ENCODE data around the gene MYBPHL.

MYBPHL gene

GRCh38 chr1:109252167-109252892 is 54.5 kb downstream of the MYBPHL start:
- ChIA-PET POLR2A (ENCODE audit: low non-redundant PET) (no interaction called here), CTCF (interaction anchor here (0.7 kb wide), 1 partner anchor 153 kb away, joined by 3 read pairs; no protein-coding TSS in a partner anchor)
- 0 out of 2 replicates have a peak overlapping the region, but pooled peaks have one; percentile 64 for H3K27ac ChIP-seq
- no peak for DNase-seq (ENCODE audit: low spot score)
- TF ChIP-seq CTCF (conservative IDR thresholded peaks at IDR 0.05; ENCODE audit: low read depth) = no peak

DNA sequence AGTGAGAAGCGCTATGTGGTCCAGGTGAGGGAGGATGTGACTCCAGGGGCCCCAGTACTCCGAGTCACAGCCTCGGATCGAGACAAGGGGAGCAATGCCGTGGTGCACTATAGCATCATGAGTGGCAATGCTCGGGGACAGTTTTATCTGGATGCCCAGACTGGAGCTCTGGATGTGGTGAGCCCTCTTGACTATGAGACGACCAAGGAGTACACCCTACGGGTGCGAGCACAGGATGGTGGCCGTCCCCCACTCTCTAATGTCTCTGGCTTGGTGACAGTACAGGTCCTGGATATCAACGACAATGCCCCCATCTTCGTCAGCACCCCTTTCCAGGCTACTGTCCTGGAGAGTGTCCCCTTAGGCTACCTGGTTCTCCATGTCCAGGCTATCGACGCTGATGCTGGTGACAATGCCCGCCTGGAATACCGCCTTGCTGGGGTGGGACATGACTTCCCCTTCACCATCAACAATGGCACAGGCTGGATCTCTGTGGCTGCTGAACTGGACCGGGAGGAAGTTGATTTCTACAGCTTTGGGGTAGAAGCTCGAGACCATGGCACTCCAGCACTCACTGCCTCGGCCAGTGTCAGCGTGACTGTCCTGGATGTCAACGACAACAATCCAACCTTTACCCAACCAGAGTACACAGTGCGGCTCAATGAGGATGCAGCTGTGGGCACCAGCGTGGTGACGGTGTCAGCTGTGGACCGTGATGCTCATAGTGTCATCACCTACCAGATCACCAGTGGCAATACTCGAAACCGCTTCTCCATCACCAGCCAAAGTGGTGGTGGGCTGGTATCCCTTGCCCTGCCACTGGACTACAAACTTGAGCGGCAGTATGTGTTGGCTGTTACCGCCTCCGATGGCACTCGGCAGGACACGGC is 55.3 kb downstream of the MYBPHL start:
- CTCF ChIA-PET = interaction anchor here (0.6 to 0.9 kb wide), 3 partner anchors 148 to 154 kb away, joined by 3 read pairs; no protein-coding TSS in a partner anchor
- DNase-seq (ENCODE audit: low spot score) = no peak
- no peak overlapping the region for H3K27ac ChIP-seq
- TF ChIP-seq CTCF (conservative IDR thresholded peaks at IDR 0.05; ENCODE audit: low read depth) = no peak
- POLR2A ChIA-PET (ENCODE audit: low non-redundant PET) = no interaction called here

GRCh38 chr1:109250454-109251276 is 56.1 kb downstream of the MYBPHL start:
- DNase-seq (ENCODE audit: low spot score) = no peak
- peak overlapping the region; percentile 61; the same call in 1 of the 2 replicates for H3K27ac ChIP-seq
- TF ChIP-seq CTCF (conservative IDR thresholded peaks at IDR 0.05; ENCODE audit: low read depth) = no peak
- ChIA-PET POLR2A (ENCODE audit: low non-redundant PET) (interaction anchor here (0.6 to 1.5 kb wide), 3 partner anchors 10 to 40 kb away, joined by 3 to 5 read pairs (median 3); no protein-coding TSS in a partner anchor), CTCF (interaction anchor here (0.6 to 0.9 kb wide), 2 partner anchors 149 to 151 kb away, joined by 3 read pairs; no protein-coding TSS in a partner anchor)

DNA sequence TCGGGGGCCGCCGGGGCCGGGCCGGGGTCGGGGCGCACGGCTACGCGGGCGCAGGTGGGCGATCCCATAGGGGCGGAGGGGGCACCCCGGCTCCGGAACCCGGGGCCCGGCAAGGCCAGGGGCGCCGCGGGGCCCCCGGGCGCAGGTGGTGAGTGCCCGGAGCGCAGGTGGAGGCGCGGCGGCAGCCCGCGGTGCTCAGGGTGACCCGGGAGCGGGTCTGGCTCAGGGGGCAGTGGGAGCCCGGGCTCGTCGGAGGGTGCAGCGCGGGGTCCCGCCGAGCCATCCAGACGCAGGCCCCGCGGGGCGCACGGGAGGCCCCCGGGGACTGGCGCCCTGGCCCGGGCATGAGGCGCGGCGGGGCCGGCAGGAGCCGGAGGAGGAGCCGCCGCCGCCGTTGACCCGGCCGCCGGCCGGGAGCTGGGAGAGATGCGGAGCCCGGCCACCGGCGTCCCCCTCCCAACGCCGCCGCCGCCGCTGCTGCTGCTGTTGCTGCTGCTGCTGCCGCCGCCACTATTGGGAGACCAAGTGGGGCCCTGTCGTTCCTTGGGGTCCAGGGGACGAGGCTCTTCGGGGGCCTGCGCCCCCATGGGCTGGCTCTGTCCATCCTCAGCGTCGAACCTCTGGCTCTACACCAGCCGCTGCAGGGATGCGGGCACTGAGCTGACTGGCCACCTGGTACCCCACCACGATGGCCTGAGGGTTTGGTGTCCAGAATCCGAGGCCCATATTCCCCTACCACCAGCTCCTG is 57.0 kb downstream of the MYBPHL start:
- no peak for TF ChIP-seq CTCF (conservative IDR thresholded peaks at IDR 0.05; ENCODE audit: low read depth)
- POLR2A ChIA-PET (ENCODE audit: low non-redundant PET) = interaction anchor here (0.6 to 1.5 kb wide), 3 partner anchors 9 to 40 kb away, joined by 3 to 5 read pairs (median 3); no protein-coding TSS in a partner anchor
- no peak for DNase-seq (ENCODE audit: low spot score)
- peak overlapping the region; percentile 61 for H3K27ac ChIP-seq
- CTCF ChIA-PET = interaction anchor here (0.8 kb wide), 1 partner anchor 14 kb away, joined by 3 read pairs; no protein-coding TSS in a partner anchor

DNA sequence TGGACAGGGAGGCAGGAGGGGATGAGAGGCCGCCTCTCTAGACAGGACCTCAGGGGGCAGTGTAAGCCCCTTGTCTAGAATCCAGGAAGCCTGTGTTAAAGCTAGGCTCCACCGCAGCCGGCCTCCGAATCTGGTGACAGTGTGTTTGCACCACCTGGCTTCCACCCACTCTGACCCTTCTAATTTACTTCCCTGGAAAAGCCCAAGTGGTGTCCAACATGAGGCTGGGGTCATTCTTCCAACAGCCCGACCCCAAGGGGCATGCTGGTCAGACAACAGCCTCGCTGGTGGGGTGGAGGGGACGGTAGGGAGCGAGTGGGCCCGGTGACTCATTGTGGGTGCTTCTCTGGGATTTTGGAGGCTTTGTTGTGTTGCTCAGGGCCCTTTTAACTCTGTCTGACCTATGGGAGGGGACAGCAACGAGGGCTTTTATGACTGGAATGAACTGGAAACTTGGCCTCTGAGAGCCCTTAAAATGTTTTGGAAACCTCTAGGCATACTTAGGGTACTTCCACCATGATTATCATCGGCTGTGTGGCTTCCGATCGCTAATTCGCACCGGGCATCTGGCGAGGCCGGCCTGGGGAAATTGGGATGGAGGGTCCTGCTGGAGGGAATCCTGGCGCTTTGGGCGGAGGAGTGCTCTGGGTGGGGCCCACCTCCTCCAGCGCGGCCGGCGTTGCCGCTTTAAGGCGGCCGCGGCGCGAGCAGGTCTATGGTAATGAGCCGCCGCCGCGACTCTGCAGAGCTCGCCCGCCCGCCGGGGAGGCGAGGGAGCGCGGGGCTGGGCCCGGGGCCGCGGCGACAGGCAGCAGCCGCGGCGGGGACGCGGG is 57.8 kb downstream of the MYBPHL start, which contains the start of gene CELSR2:
CELSR2 (plus strand) TSS at position 743 of the 833 bp plus-strand sequence. CDS start 541 bp downstream, outside the sequence.
- no peak for TF ChIP-seq CTCF (conservative IDR thresholded peaks at IDR 0.05; ENCODE audit: low read depth)
- DNase-seq (ENCODE audit: low spot score) = peak; percentile 84
- ChIA-PET POLR2A (ENCODE audit: low non-redundant PET) (interaction anchor here (1.5 kb wide), 1 partner anchor 9 kb away, joined by 5 read pairs; no protein-coding TSS in a partner anchor), CTCF (interaction anchor here (0.8 kb wide), 1 partner anchor 15 kb away, joined by 3 read pairs; no protein-coding TSS in a partner anchor)
- H3K27ac ChIP-seq = peak within 1 kb of the TSS; percentile 61
